Measurements from ENCODE around the gene TNNI3K. TPM values are rescaled to one million over a fixed set of nuclear protein-coding genes. Genes with fewer than 3 reads are reported as not detected.

Gene TNNI3K
- total RNA-seq, 1 donor from 2014 or later = 1.3 TPM

GRCh38 chr1:74406759-74407158 lies 171.6 kb downstream of the TNNI3K start:
- Histone ChIP-seq H3K9me3 (no peaks in the 10 kb centered on the region), H3K4me1 (no peaks in the 10 kb centered on the region), H3K27ac (no peak overlapping the region), H3K4me3 (no peak overlapping the region), H3K27me3 (no peaks in the 10 kb centered on the region), H3K36me3 (no peaks in the 10 kb centered on the region)
- ATAC-seq = no peak
- no peak for TF ChIP-seq CTCF (IDR thresholded peaks at IDR 0.05)
- DNase-seq = no peak
- intact Hi-C loops (cut with DNase I) = no loop called here

GRCh38 chr1:74407902-74408301 lies 172.7 kb downstream of the TNNI3K start:
- no peaks in the 10 kb centered on the region for H3K27me3 ChIP-seq
- H3K4me1 ChIP-seq = no peaks in the 10 kb centered on the region
- no peaks in the 10 kb centered on the region for H3K9me3 ChIP-seq
- DNase-seq (no peak), ATAC-seq (peak; percentile 58)
- intact Hi-C loops (cut with DNase I) = no loop called here
- TF ChIP-seq CTCF (IDR thresholded peaks at IDR 0.05) = no peak
- H3K4me3 ChIP-seq = no peak overlapping the region
- H3K36me3 ChIP-seq = no peaks in the 10 kb centered on the region
- no peak overlapping the region for H3K27ac ChIP-seq

GRCh38 chr1:74412244-74412643 lies 177.1 kb downstream of the TNNI3K start:
- no peaks in the 10 kb centered on the region for H3K4me1 ChIP-seq
- DNase-seq (no peak), ATAC-seq (no peak)
- no peaks in the 10 kb centered on the region for H3K9me3 ChIP-seq
- no peaks in the 10 kb centered on the region for H3K27me3 ChIP-seq
- no peak overlapping the region for H3K4me3 ChIP-seq
- no peaks in the 10 kb centered on the region for H3K36me3 ChIP-seq
- no peak for TF ChIP-seq CTCF (IDR thresholded peaks at IDR 0.05)
- intact Hi-C loops (cut with DNase I) = no loop called here
- H3K27ac ChIP-seq = no peak overlapping the region

- TF ChIP-seq CTCF (IDR thresholded peaks at IDR 0.05) = no peak
- no peak overlapping the region for H3K4me3 ChIP-seq
- no peak overlapping the region for H3K27ac ChIP-seq
- H3K36me3 ChIP-seq = no peaks in the 10 kb centered on the region
- DNase-seq (no peak), ATAC-seq (no peak)
- H3K4me1 ChIP-seq = no peaks in the 10 kb centered on the region
- no peaks in the 10 kb centered on the region for H3K27me3 ChIP-seq
- intact Hi-C loops (cut with DNase I) = no loop called here
- no peaks in the 10 kb centered on the region for H3K9me3 ChIP-seq
Measured at GRCh38 chr1:74415935-74416334, 180.7 kb downstream of the TNNI3K start.

- TF ChIP-seq CTCF (IDR thresholded peaks at IDR 0.05) = no peak
- Histone ChIP-seq H3K4me3 (no peak overlapping the region), H3K36me3 (no peaks in the 10 kb centered on the region), H3K27ac (no peak overlapping the region), H3K27me3 (no peaks in the 10 kb centered on the region), H3K4me1 (no peaks in the 10 kb centered on the region), H3K9me3 (no peaks in the 10 kb centered on the region)
- intact Hi-C loops (cut with DNase I) = no loop called here
- no peak for DNase-seq
- no peak for ATAC-seq
Measured at GRCh38 chr1:74419611-74420010, 184.4 kb downstream of the TNNI3K start.

GRCh38 chr1:74420467-74420866 lies 185.3 kb downstream of the TNNI3K start:
- Histone ChIP-seq H3K27ac (no peak overlapping the region), H3K36me3 (no peaks in the 10 kb centered on the region)
- no peak for DNase-seq

More at GRCh38 chr1:74420467-74420866, 185.3 kb downstream of the TNNI3K start:
- Histone ChIP-seq H3K9me3 (no peaks in the 10 kb centered on the region), H3K4me3 (no peak overlapping the region), H3K4me1 (no peaks in the 10 kb centered on the region), H3K27me3 (no peaks in the 10 kb centered on the region)
- no peak for TF ChIP-seq CTCF (IDR thresholded peaks at IDR 0.05)
- no peak for ATAC-seq
- intact Hi-C loops (cut with DNase I) = no loop called here

Data from upper lobe of right lung (tissue), 1 donor.